ENCODE measurements around the gene KLHL11.
"Not testable (repeated sequence)": the region's sequence is repeated elsewhere in the genome, so short reads cannot be mapped to it uniquely, and the experiment has no call there.

- not testable (repeated sequence) for TF ChIP-seq POLR2A, CTCF, EP300 (IDR thresholded peaks at IDR 0.05)
Observed at GRCh38 chr17:41839448-41839847, 25.8 kb downstream of the KLHL11 start.
